Liver (tissue), 9 donors: ENCODE results near the gene BEST2. TPM values are rescaled to one million over a fixed set of nuclear protein-coding genes. Genes with fewer than 3 reads are reported as not detected.

Experiments
- DNase-seq: peaks from one replicate; pipeline ENCODE4 v3.0.0-alpha.2; 2017; ENCODE audit warnings: low spot score
- H3K27ac ChIP-seq, 2 donors: one replicate each; pipeline ENCODE4 v1.7.0; 2013; ENCODE audit warnings: inconsistent platforms in 2 of 2, low read length in 2 of 2, control low read depth in 1 of 2, low read depth in 1 of 2, mild to moderate bottlenecking in 1 of 2
- H3K27me3 ChIP-seq, 4 donors: one replicate each; pipeline versions ENCODE4 v1.6.1 to v1.7.0; 2013; ENCODE audit warnings: low read length in 3 of 4, inconsistent platforms in 1 of 4, mild to moderate bottlenecking in 1 of 4, moderate library complexity in 1 of 4; ENCODE audit not compliant: control insufficient read depth in 4 of 4, insufficient read depth in 4 of 4
- H3K36me3 ChIP-seq, 4 donors: one replicate each; pipeline versions ENCODE4 v1.6.1 to v1.7.0; 2013; ENCODE audit warnings: low read length in 3 of 4, mild to moderate bottlenecking in 3 of 4, low read depth in 1 of 4, moderate library complexity in 1 of 4; ENCODE audit not compliant: control insufficient read depth in 4 of 4, insufficient read depth in 3 of 4
- H3K4me1 ChIP-seq, 4 donors: one replicate each; pipeline versions ENCODE4 v1.6.1 to v1.7.0; 2013; ENCODE audit warnings: low read length in 3 of 4, mild to moderate bottlenecking in 3 of 4, moderate library complexity in 1 of 4; ENCODE audit not compliant: control insufficient read depth in 4 of 4, insufficient read depth in 4 of 4
- H3K4me3 ChIP-seq, 3 donors: one replicate each; pipeline versions ENCODE4 v1.6.1 to v1.7.0; 2013; ENCODE audit warnings: low read length in 3 of 3, control low read depth in 1 of 3, low read depth in 1 of 3, mild to moderate bottlenecking in 1 of 3
- H3K9ac ChIP-seq, 2 donors: one replicate each; pipeline ENCODE4 v1.7.0; 2013; ENCODE audit warnings: low read length in 2 of 2, mild to moderate bottlenecking in 2 of 2, moderate library complexity in 2 of 2, control low read depth in 1 of 2, low read depth in 1 of 2
- H3K9me3 ChIP-seq, 4 donors: one replicate each; pipeline versions ENCODE4 v1.6.1 to v1.7.0; 2013; ENCODE audit warnings: low read length in 3 of 4; ENCODE audit not compliant: control insufficient read depth in 4 of 4
- EGR1 ChIP-seq, 2 donors: IDR thresholded peaks; 2 replicates each; pipeline ENCODE4 v1.6.1; 2016 to 2018; ENCODE audit warnings: antibody characterized with exemption in 2 of 2, low read depth in 2 of 2
- FOXA1 ChIP-seq: IDR thresholded peaks from 2 replicates; pipeline ENCODE4 v1.6.1; 2016; ENCODE audit warnings: antibody characterized with exemption
- FOXA2 ChIP-seq: IDR thresholded peaks from 2 replicates; pipeline ENCODE4 v1.6.1; 2016; ENCODE audit warnings: antibody characterized with exemption
- GABPA ChIP-seq, 2 donors: IDR thresholded peaks in 1 of 2; conservative IDR thresholded peaks in 1 of 2; 2 replicates each; pipeline ENCODE4 v1.6.1; 2016; ENCODE audit warnings: antibody characterized with exemption in 2 of 2, mild to moderate bottlenecking in 1 of 2, moderate library complexity in 1 of 2
- HNF4A ChIP-seq, 2 donors: conservative IDR thresholded peaks; 2 replicates each; pipeline ENCODE4 v1.6.1; 2016; ENCODE audit warnings: antibody characterized with exemption in 2 of 2, mild to moderate bottlenecking in 2 of 2
- HNF4G ChIP-seq: IDR thresholded peaks from 2 replicates; pipeline ENCODE4 v1.6.1; 2016; ENCODE audit warnings: antibody characterized with exemption
- JUND ChIP-seq, 2 donors: IDR thresholded peaks; 2 replicates each; pipeline ENCODE4 v1.6.1; 2016; ENCODE audit warnings: antibody characterized with exemption in 2 of 2
- NR2F2 ChIP-seq: IDR thresholded peaks from 2 replicates; pipeline ENCODE4 v1.6.1; 2016; ENCODE audit warnings: antibody characterized with exemption
- RAD21 ChIP-seq, 2 donors: IDR thresholded peaks; 2 replicates each; pipeline ENCODE4 v1.6.1; 2016; ENCODE audit warnings: antibody characterized with exemption in 2 of 2, mild to moderate bottlenecking in 2 of 2
- RXRA ChIP-seq, 2 donors: IDR thresholded peaks; 2 replicates each; pipeline ENCODE4 v1.6.1; 2017 to 2018; ENCODE audit warnings: antibody characterized with exemption in 2 of 2, mild to moderate bottlenecking in 1 of 2
- SP1 ChIP-seq: IDR thresholded peaks from 2 replicates; pipeline ENCODE4 v1.6.1; 2018; ENCODE audit warnings: antibody characterized with exemption, mild to moderate bottlenecking
- TAF1 ChIP-seq: conservative IDR thresholded peaks from 2 replicates; pipeline ENCODE4 v1.6.1; 2016; ENCODE audit warnings: antibody characterized with exemption, mild to moderate bottlenecking
- YY1 ChIP-seq: IDR thresholded peaks from 2 replicates; pipeline ENCODE4 v1.6.1; 2016; ENCODE audit warnings: antibody characterized with exemption, mild to moderate bottlenecking
- WGBS: extraction: QIAGEN DNeasy Blood & Tissue Kit; methylation state at CpG from one replicate; pipeline ENCODE4 v1.1.7; 2013; 5-methylcytosine and 5-hydroxymethylcytosine counted together
- polyA plus RNA-seq, 2 donors: library from polyadenylated mRNA; stranded (reverse) in 1 of 2; unstranded in 1 of 2; fragments of 200-250 nt in 1 of 2; fragments of >200 nt in 1 of 2; fragmentation: Nextera tagmentation in 1 of 2; extraction: Ambion mirVana in 1 of 2; gene quantifications; one replicate each; pipeline versions ENCODE4 v1.2.1 to v1.2.3, GENCODE V29; 2013 to 2015
- total RNA-seq, 2 donors: library from RNA; depleted of rRNA; stranded (reverse); fragments of >200 nt; gene quantifications; one replicate each; pipeline ENCODE4 v1.2.3, GENCODE V29; 2014
- TF ChIP-seq, protein P1 (sequence below): IDR thresholded peaks from 2 replicates; pipeline ENCODE4 v1.6.1; 2016; ENCODE audit warnings: antibody characterized with exemption
- TF ChIP-seq, protein P2 (sequence below): IDR thresholded peaks from 2 replicates; pipeline ENCODE4 v1.6.1; 2016; ENCODE audit warnings: antibody characterized with exemption, mild to moderate bottlenecking
- TF ChIP-seq, protein P3 (sequence below): fragments of 150-350 bp; IDR thresholded peaks from 2 replicates; pipeline ENCODE4 v1.5.1; 2017; ENCODE audit warnings: improper control_type of control experiment, low read depth, low read length; ENCODE audit not compliant: missing input control
- TF ChIP-seq, protein P4 (sequence below): IDR thresholded peaks from 2 replicates; pipeline ENCODE4 v1.6.1; 2016; ENCODE audit warnings: antibody characterized with exemption
- donor health status: healthy.
- donor health status: healthy.
- donor health status: healthy.
- donor health status: healthy.
- donor health status: healthy.

Gene BEST2
- total and polyA plus RNA-seq, 4 donors: not detected

DNA sequence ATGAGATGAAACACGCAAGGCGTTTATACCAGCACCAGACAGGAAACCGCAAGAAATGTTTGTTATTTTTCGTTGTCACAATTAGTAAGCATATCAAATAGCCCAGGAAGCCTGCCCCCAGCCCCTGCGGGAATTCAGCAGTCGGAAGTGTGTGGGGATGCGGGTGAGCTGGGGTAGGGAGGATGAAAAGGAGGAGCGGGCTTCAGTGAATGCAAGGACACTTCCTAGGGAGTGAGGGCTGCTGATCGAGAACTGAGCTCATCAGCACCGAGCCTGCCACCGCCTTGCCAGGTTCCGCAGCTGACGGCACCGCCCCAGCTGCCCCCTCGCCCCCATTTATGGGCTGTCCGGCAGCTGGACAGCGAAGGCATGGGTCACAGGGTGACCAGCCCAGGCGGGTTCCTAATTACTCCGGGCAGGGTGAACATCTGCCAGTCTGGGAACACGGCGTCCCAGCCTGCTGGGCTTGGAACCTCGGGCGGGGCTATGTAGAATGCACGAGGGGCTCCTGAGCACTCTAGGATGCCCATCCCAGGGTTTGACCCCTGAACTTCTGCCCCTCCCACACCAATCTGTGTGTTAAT lies 1.6 kb upstream of the BEST2 start:
- Histone ChIP-seq H3K4me1 (no peaks in the 10 kb centered on the region), H3K27me3 (peaks cover 0 to 2% (median 0%) of the 10 kb centered on the region in 4 donors), H3K4me3 (no peak overlapping the region), H3K36me3 (peaks cover 9 to 19% (median 12%) of the 10 kb centered on the region in 4 donors), H3K27ac (no peak overlapping the region), H3K9ac (no peak overlapping the region), H3K9me3 (no peaks in the 10 kb centered on the region)
- no peak for DNase-seq
- WGBS: 41% methylated on average over 24 of the region's 24 CpGs
- TF ChIP-seq HNF4A (conservative IDR thresholded peaks at IDR 0.05) (no peak), JUND (IDR thresholded peaks at IDR 0.05) (no peak), EGR1 (IDR thresholded peaks at IDR 0.05; ENCODE audit: low read depth in 2 of 2) (no peak), FOXA2 (no peak), RAD21 (IDR thresholded peaks at IDR 0.05) (no peak), NR2F2 (no peak), FOXA1 (no peak), YY1 (no peak), TAF1 (no peak), GABPA (IDR thresholded peaks at IDR 0.05 in 1 of 2, conservative IDR thresholded peaks at IDR 0.05 in 1 of 2) (no peak), HNF4G (no peak), RXRA (IDR thresholded peaks at IDR 0.05) (no peak), SP1 (no peak)
- TF ChIP-seq, protein P1, sequence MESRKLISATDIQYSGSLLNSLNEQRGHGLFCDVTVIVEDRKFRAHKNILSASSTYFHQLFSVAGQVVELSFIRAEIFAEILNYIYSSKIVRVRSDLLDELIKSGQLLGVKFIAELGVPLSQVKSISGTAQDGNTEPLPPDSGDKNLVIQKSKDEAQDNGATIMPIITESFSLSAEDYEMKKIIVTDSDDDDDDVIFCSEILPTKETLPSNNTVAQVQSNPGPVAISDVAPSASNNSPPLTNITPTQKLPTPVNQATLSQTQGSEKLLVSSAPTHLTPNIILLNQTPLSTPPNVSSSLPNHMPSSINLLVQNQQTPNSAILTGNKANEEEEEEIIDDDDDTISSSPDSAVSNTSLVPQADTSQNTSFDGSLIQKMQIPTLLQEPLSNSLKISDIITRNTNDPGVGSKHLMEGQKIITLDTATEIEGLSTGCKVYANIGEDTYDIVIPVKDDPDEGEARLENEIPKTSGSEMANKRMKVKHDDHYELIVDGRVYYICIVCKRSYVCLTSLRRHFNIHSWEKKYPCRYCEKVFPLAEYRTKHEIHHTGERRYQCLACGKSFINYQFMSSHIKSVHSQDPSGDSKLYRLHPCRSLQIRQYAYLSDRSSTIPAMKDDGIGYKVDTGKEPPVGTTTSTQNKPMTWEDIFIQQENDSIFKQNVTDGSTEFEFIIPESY: no peak
- TF ChIP-seq, protein P2, sequence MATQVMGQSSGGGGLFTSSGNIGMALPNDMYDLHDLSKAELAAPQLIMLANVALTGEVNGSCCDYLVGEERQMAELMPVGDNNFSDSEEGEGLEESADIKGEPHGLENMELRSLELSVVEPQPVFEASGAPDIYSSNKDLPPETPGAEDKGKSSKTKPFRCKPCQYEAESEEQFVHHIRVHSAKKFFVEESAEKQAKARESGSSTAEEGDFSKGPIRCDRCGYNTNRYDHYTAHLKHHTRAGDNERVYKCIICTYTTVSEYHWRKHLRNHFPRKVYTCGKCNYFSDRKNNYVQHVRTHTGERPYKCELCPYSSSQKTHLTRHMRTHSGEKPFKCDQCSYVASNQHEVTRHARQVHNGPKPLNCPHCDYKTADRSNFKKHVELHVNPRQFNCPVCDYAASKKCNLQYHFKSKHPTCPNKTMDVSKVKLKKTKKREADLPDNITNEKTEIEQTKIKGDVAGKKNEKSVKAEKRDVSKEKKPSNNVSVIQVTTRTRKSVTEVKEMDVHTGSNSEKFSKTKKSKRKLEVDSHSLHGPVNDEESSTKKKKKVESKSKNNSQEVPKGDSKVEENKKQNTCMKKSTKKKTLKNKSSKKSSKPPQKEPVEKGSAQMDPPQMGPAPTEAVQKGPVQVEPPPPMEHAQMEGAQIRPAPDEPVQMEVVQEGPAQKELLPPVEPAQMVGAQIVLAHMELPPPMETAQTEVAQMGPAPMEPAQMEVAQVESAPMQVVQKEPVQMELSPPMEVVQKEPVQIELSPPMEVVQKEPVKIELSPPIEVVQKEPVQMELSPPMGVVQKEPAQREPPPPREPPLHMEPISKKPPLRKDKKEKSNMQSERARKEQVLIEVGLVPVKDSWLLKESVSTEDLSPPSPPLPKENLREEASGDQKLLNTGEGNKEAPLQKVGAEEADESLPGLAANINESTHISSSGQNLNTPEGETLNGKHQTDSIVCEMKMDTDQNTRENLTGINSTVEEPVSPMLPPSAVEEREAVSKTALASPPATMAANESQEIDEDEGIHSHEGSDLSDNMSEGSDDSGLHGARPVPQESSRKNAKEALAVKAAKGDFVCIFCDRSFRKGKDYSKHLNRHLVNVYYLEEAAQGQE: no peak
- TF ChIP-seq, protein P3, sequence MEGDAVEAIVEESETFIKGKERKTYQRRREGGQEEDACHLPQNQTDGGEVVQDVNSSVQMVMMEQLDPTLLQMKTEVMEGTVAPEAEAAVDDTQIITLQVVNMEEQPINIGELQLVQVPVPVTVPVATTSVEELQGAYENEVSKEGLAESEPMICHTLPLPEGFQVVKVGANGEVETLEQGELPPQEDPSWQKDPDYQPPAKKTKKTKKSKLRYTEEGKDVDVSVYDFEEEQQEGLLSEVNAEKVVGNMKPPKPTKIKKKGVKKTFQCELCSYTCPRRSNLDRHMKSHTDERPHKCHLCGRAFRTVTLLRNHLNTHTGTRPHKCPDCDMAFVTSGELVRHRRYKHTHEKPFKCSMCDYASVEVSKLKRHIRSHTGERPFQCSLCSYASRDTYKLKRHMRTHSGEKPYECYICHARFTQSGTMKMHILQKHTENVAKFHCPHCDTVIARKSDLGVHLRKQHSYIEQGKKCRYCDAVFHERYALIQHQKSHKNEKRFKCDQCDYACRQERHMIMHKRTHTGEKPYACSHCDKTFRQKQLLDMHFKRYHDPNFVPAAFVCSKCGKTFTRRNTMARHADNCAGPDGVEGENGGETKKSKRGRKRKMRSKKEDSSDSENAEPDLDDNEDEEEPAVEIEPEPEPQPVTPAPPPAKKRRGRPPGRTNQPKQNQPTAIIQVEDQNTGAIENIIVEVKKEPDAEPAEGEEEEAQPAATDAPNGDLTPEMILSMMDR: no peak
- TF ChIP-seq, protein P4, sequence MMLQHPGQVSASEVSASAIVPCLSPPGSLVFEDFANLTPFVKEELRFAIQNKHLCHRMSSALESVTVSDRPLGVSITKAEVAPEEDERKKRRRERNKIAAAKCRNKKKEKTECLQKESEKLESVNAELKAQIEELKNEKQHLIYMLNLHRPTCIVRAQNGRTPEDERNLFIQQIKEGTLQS: no peak

DNA sequence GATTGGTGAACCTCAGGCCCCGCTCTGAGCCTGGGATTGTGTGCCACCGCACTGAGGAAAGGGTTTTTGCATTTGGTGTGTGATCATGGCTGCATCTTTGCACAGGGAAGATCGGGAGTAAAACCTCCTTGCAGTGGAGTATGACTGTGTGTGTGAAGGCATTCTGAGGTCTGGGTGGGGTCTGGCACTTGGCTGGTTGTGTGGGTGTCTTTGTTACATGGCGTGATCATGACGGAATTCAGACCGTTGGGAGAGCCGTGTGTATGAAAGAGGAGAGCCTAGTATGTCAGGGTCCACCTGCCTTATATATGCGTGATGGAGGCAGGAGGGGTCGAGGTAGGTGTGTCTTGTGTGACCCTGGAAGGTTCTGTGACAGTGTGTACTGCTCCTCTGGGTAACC lies 740 bp upstream of the BEST2 start:
- Histone ChIP-seq H3K4me3 (no peak overlapping the region), H3K27me3 (peaks cover 0 to 2% (median 0%) of the 10 kb centered on the region in 4 donors), H3K4me1 (no peaks in the 10 kb centered on the region), H3K27ac (no peak overlapping the region), H3K9ac (no peak overlapping the region), H3K9me3 (no peaks in the 10 kb centered on the region), H3K36me3 (peaks cover 7 to 11% (median 8%) of the 10 kb centered on the region in 4 donors)
- DNase-seq: no peak
- WGBS: 66% methylated on average over 9 of the region's 9 CpGs
- TF ChIP-seq RAD21 (IDR thresholded peaks at IDR 0.05): no peak
- TF ChIP-seq, protein P1: no peak
- no peak for TF ChIP-seq SP1
